ENCODE data around the gene TCF4. TPM values are rescaled to one million over a fixed set of nuclear protein-coding genes. Genes with fewer than 3 reads are reported as not detected.

Gene TCF4
- total RNA-seq, 2 experiments from 2014 or later = 0.75 to 1.4 TPM

DNA sequence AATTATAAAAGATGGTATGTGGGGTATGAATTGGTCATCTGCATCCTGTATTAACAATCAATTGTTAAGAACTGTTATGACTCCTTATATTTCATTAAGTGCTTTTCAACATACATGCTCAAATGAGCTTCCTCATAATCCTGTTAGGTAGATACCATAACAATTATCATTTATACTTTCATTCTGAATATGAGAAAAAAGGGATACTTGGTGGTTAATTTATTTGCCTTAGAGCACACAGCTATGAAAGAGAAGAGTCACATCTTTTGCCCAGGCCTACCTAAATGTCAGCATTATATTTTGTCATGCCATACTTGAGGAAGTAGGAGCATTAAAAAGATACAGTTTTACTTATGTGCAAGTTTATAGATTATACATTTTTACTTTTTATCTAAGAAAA is 169.6 kb downstream of the TCF4 start:
- ATAC-seq (ENCODE audit: low read depth) = no peak
- Mint-ChIP-seq H3K36me3 (no peaks in the 10 kb centered on the region), H3K27ac (no peak overlapping the region), H3K9me3 (no peaks in the 10 kb centered on the region), H3K27me3 (peaks cover 5% of the 10 kb centered on the region), H3K4me1 (peaks cover 2% of the 10 kb centered on the region), H3K4me3 (no peak overlapping the region)
- POLR2A ChIA-PET = no interaction called here
- no peak for DNase-seq

DNA sequence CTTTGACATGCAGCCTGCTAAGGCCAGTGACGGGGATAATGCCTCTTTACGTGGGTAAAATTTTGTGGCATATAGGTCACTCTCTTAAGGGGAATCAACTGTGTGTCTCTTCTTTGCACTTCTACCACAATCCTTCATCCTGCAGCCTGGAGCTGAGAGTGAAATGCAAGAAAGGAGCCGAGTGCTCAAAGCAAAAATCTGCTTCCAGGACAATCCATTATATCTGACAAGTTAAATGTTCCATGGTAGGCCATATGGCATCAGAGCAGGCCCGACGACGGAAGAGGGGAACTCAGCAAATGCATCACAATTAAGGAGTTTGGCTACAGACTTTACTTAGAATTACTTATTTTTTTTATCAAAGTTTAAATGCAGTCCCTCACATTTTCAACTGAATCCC is 171.2 kb downstream of the TCF4 start:
- H3K36me3 Mint-ChIP-seq = no peaks in the 10 kb centered on the region
- H3K27me3 Mint-ChIP-seq = peaks cover 6% of the 10 kb centered on the region
- DNase-seq = no peak
- H3K27ac Mint-ChIP-seq = no peak overlapping the region
- H3K9me3 Mint-ChIP-seq = no peaks in the 10 kb centered on the region
- no peak for ATAC-seq (ENCODE audit: low read depth)
- no peak overlapping the region for H3K4me3 Mint-ChIP-seq
- peaks cover 2% of the 10 kb centered on the region for H3K4me1 Mint-ChIP-seq
- POLR2A ChIA-PET = no interaction called here

DNA sequence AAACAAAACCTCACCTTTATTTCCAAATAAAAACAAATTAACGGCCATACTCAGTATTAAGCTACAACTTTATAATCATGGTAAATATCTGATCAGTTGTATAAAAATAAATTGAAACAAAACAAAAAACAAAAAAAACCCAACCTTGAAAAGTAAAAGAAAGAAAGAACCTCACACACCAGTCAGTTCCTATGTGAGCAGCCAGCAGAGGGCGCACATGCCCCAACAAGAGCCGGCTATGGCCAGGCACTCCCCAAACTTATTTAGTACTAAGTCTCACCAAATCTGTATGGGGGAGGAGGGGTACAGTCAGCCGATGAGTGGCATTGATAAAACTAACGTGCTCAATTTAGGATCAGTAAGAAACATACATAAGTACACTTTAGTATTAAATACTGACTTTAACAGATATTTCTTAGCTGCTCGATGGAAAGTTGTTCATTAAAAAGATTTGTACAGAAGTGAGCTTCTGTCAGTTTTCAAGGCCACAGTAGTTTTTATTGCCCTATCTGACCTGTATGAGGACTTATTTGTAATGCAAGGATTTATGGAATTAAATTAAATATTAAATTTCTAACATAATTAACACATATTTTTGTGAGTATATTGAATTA is 172.6 kb downstream of the TCF4 start:
- Mint-ChIP-seq H3K27me3 (peaks cover 6% of the 10 kb centered on the region), H3K4me1 (peaks cover 2% of the 10 kb centered on the region), H3K36me3 (no peaks in the 10 kb centered on the region), H3K9me3 (no peaks in the 10 kb centered on the region), H3K27ac (no peak overlapping the region), H3K4me3 (no peak overlapping the region)
- POLR2A ChIA-PET = no interaction called here
- peak; percentile 73 for ATAC-seq (ENCODE audit: low read depth)
- peak; percentile 77 for DNase-seq

DNA sequence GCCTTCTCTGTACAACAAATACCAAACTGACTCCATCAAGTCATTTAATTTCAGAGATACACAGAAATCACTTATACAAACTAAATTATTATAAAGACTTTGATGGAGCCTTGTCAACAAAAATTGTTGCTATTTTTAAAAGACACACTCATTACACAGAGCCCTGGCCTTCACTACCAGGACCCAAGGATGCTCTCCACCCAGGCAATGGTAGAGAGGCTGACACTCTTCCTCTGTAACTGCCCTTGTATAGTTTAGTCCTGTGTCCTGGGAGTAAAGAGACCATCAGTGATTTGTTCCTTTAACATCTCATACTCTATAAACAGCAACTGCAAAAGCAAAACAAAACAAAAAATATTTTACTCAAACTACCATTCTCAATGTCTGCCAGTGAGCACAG is 173.5 kb downstream of the TCF4 start:
- Mint-ChIP-seq H3K4me1 (peaks cover 2% of the 10 kb centered on the region), H3K36me3 (no peaks in the 10 kb centered on the region), H3K4me3 (no peak overlapping the region), H3K27ac (no peak overlapping the region), H3K27me3 (peaks cover 9% of the 10 kb centered on the region), H3K9me3 (no peaks in the 10 kb centered on the region)
- ATAC-seq (ENCODE audit: low read depth) (no peak), DNase-seq (no peak)
- POLR2A ChIA-PET = no interaction called here

DNA sequence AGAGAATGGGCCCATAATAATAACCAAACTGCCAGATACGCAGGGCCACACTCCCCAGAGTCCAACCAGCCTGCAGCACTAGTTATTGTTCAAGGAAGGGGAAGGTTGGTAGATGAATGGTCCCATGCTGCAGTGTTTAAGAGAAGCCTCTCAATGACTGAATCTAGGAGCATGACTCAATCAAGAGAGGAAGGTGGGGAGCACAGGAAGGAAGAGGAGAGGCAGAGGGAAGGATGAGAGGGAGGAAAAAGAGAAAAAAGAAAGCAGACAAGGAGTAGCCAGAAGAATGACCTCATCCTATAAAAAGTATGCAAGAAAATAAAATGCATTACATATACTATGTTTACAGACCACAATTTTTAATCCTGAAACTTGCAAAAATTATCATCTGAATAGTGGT is 174.5 kb downstream of the TCF4 start:
- no peak overlapping the region for H3K4me3 Mint-ChIP-seq
- H3K27me3 Mint-ChIP-seq = peaks cover 7% of the 10 kb centered on the region
- H3K36me3 Mint-ChIP-seq = no peaks in the 10 kb centered on the region
- DNase-seq (no peak), ATAC-seq (ENCODE audit: low read depth) (no peak)
- H3K27ac Mint-ChIP-seq = no peak overlapping the region
- H3K9me3 Mint-ChIP-seq = no peaks in the 10 kb centered on the region
- POLR2A ChIA-PET = no interaction called here
- H3K4me1 Mint-ChIP-seq = peaks cover 2% of the 10 kb centered on the region

DNA sequence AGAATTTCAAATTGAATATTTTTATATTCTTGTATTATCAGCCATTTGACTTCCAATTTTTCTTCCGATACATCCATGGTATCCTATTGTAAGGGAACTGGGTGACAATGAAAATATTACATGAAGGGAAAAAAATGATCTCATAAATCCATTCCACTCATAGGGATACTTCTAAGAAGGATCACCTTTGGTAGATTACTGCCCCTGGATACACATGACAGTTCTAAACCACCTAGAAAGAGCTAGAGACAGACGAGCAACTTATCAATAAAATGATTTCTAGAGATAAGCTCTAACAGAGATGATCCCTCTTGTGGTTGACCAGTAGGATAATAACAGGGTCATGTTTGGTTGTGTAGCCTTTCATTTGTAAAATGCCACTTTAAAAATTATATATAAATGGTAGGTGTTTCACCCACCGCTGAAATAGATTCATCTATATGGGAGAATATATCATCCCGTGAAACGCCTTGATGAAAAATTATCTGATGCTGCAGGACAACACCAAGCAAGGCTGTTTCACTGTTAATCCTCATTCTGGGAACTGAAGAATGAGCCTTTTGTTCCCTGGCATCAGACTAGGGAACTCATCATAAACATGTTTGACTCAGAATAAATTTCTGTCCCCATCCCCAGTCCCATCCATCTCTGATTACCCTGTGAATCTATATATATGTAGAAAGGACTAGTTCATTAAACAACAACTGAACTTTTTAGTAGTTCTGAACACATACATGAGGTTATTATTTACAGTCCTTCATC is 180.0 kb downstream of the TCF4 start:
- POLR2A ChIA-PET = no interaction called here
- Mint-ChIP-seq H3K4me3 (no peak overlapping the region), H3K27me3 (peaks cover 3% of the 10 kb centered on the region), H3K36me3 (no peaks in the 10 kb centered on the region), H3K27ac (no peak overlapping the region), H3K4me1 (no peaks in the 10 kb centered on the region), H3K9me3 (no peaks in the 10 kb centered on the region)
- ATAC-seq (ENCODE audit: low read depth) (no peak), DNase-seq (no peak)

DNA sequence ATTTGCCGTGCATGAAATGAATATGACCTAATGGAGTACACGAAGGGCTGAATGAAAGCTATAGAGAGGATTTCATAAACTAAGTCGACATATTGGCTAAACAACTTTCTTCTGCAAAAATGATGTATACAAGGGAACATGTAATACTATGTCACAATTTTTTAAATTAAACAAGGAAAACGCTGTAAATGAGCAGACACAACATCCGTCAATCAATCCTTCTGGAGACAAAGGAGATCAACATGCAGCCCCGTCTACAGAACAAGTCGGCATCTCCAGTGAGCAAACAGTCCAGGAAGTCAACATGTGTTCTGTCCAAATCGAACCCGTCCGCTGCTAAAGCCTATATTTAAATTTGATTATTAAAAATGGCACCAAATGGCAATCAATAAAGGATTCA is 180.8 kb downstream of the TCF4 start:
- POLR2A ChIA-PET = no interaction called here
- DNase-seq (no peak), ATAC-seq (ENCODE audit: low read depth) (no peak)
- no peaks in the 10 kb centered on the region for H3K9me3 Mint-ChIP-seq
- H3K4me3 Mint-ChIP-seq = no peak overlapping the region
- H3K27me3 Mint-ChIP-seq = peaks cover 3% of the 10 kb centered on the region
- no peak overlapping the region for H3K27ac Mint-ChIP-seq
- no peaks in the 10 kb centered on the region for H3K36me3 Mint-ChIP-seq
- H3K4me1 Mint-ChIP-seq = no peaks in the 10 kb centered on the region

DNA sequence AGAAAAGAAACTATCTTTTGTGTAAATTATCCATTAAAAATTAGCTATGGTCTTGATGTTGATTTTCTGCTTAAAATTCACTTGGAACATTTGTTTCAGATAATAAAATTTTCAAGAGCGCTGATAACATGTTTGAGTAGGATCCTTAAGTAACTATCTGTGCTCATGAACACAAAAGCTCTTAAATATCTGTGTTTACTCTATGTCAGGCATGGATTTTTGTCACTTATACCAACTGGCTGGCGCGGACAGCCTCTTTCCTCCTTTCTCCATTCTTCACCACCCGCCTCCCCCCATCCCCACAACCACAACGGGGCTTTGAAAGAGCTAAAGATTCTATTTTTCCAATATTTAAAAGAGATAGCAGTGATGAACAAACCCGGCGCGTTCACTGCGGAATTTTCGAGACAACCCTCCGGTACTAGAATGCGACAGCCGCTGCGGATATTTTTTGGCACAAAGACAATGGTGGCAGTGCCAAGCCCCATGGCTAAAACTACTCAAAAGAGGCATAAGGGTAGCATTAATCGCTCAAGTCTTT is 181.5 kb downstream of the TCF4 start:
- no peak for ATAC-seq (ENCODE audit: low read depth)
- H3K27ac Mint-ChIP-seq = no peak overlapping the region
- no peak overlapping the region for H3K4me3 Mint-ChIP-seq
- no peaks in the 10 kb centered on the region for H3K36me3 Mint-ChIP-seq
- no peaks in the 10 kb centered on the region for H3K9me3 Mint-ChIP-seq
- peaks cover 3% of the 10 kb centered on the region for H3K27me3 Mint-ChIP-seq
- POLR2A ChIA-PET = no interaction called here
- DNase-seq = no peak
- no peaks in the 10 kb centered on the region for H3K4me1 Mint-ChIP-seq

DNA sequence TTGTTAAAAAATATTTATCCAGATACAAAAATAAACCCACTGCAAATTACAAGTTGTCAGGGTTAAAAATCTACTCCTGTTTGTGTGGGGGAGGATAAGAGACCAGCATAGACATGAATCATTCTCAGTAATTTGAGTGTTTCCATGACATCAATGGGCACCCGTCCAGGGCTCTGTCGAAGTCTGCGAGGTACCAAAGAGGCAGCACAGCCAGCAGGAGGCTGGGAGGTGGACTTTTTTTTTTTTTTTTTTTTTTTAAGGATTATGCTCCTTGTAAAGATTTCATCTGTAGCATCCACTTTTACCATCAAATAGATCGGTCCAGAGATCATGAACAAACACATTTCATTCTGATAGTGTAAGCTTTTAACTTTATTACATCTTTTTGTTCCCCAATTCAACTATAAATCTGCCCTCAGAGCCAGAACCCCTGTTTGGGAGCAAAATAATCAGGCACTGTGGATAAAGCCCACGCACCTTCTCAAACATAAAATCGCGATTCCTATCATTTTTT is 182.0 kb downstream of the TCF4 start:
- no peak overlapping the region for H3K27ac Mint-ChIP-seq
- no peaks in the 10 kb centered on the region for H3K9me3 Mint-ChIP-seq
- H3K27me3 Mint-ChIP-seq = peaks cover 3% of the 10 kb centered on the region
- no peaks in the 10 kb centered on the region for H3K4me1 Mint-ChIP-seq
- H3K36me3 Mint-ChIP-seq = no peaks in the 10 kb centered on the region
- POLR2A ChIA-PET = no interaction called here
- no peak overlapping the region for H3K4me3 Mint-ChIP-seq
- no peak for DNase-seq
- ATAC-seq (ENCODE audit: low read depth) = no peak

DNA sequence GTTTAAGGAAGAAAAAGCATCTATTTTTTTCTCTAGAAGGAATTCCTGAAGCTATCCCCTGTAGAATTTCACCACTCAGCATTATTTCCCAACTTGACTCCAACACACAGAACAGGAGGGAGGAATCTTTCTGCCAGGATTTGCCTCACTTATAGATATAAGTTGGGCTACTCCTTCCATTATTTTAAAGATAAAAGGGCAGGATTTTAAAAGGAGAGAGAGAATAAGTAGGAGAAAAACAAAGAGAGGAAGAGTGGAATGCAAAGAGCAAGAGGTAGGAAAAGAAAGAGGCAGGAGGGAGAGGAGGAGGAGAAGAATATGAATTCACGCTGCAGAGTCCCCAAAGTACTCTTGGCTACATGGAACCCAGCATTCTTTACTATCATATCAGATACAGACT is 182.5 kb downstream of the TCF4 start:
- ATAC-seq (ENCODE audit: low read depth) = no peak
- POLR2A ChIA-PET = no interaction called here

DNA sequence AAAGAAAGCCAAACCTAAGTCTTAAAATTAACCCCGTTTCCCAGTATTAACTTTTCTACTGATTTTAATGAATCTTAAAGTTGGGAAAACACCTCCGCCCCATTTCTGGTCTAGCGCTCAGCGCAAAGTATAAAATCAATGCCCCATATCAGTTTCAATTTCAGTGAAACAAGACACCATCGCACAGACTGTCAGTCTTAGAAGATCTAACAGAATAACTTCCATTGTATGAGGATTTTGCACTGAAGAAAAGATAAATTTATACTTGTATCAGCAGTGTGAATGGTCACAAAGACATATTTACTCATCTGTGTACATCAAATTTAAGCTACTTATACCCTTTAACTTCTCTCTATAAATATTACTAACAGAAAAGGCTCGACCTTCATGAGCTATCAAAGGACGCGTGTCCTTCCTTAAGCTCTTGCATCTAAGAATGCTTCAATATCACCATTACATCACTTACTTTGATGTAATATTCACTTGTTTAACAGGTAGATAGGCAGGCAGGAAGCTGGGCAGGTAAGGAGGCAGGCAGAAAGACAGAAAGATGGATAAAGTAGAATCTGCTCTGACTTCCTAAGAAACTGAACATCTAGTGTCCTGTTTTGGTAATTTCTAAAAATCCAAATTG is 183.0 kb downstream of the TCF4 start:
- Mint-ChIP-seq H3K9me3 (no peaks in the 10 kb centered on the region), H3K36me3 (no peaks in the 10 kb centered on the region), H3K27ac (no peak overlapping the region), H3K4me3 (no peak overlapping the region), H3K4me1 (no peaks in the 10 kb centered on the region), H3K27me3 (peaks cover 2% of the 10 kb centered on the region)
- POLR2A ChIA-PET = no interaction called here
- ATAC-seq (ENCODE audit: low read depth) (no peak), DNase-seq (no peak)

More for the DNA sequence above, 182.5 kb downstream of the TCF4 start:
- H3K27ac Mint-ChIP-seq = no peak overlapping the region
- H3K4me3 Mint-ChIP-seq = no peak overlapping the region
- H3K36me3 Mint-ChIP-seq = no peaks in the 10 kb centered on the region
- H3K27me3 Mint-ChIP-seq = peaks cover 3% of the 10 kb centered on the region
- no peak for DNase-seq
- no peaks in the 10 kb centered on the region for H3K9me3 Mint-ChIP-seq
- H3K4me1 Mint-ChIP-seq = no peaks in the 10 kb centered on the region

DNA sequence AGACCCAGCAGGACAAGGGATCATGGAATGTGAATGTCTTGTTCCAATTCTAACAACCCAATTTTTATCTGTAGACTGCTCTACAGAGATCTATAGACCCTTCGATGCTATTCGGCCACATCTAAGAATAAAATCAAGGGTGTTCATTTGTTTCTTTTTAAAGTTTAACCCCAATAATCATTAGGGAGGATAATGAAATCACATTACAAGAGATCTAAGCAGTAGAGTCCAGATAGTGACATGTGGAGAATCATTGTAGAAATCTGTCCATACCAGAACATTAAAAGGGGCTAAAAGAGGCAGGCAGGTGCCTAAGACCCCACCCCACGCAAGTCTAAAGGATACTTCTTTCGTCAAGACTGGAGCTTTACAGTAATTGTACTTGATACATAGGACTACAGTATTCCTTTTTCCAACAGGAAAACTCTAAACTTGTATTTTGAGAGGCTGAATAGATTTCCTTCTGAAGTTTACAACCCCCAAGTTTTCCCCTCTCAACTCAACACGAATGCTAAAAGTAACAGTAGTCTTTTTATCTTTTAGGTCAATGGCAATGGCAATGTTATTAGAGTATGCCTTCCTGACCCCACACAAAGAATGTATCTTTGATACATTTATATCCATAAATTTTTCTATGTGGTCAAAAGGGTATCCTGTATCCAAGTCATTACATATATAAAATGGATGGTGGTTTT is 183.7 kb downstream of the TCF4 start:
- DNase-seq = no peak
- Mint-ChIP-seq H3K9me3 (no peaks in the 10 kb centered on the region), H3K4me1 (no peaks in the 10 kb centered on the region), H3K27me3 (no peaks in the 10 kb centered on the region), H3K4me3 (no peak overlapping the region), H3K27ac (no peak overlapping the region), H3K36me3 (no peaks in the 10 kb centered on the region)
- POLR2A ChIA-PET = no interaction called here
- ATAC-seq (ENCODE audit: low read depth) = no peak

DNA sequence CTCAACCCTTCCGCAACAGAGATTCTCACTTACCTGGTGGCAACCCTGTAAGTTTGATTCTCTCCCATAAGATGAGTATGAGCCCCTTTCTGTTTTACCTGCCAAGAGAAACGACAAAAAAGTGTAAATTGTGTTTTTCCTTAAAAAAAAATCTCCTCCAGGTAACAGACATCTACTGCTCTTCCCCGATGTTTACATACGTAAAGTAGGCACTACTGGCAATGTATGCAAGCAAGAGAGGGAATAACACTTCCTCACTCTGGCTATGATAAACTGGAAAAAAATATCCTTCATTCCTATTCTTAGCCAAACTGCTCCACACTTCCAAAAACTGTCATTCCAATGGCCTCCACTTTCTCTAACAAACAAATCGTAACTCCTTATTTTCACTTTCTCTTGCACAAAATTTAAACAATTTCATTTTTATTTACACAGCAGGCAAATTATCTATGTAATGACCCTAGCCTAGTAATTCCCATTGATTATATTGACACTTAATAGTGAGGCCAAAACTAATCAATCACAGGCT is 184.5 kb downstream of the TCF4 start:
- Mint-ChIP-seq H3K4me1 (no peaks in the 10 kb centered on the region), H3K27me3 (no peaks in the 10 kb centered on the region), H3K36me3 (no peaks in the 10 kb centered on the region), H3K27ac (no peak overlapping the region), H3K4me3 (no peak overlapping the region), H3K9me3 (no peaks in the 10 kb centered on the region)
- POLR2A ChIA-PET = no interaction called here
- DNase-seq = no peak
- no peak for ATAC-seq (ENCODE audit: low read depth)

Data from activated naive CD8-positive, alpha-beta T cell treated with anti-CD3 and anti-CD28 coated beads, Interleukin-2, amount 10 ng/mL, durations not matched to agents 7 days and 5 days (primary cell).